Osteoblast (primary cell): ENCODE results near the gene P4HA1. TPM values are rescaled to one million over a fixed set of nuclear protein-coding genes. Genes with fewer than 3 reads are reported as not detected.

Experiments
- DNase-seq: peaks from one replicate; pipeline ENCODE4 v3.0.0; 2011; ENCODE audit warnings: low spot score, mixed read lengths; ENCODE audit not compliant: insufficient read length; ENCODE audit errors: missing footprints
- H2AFZ ChIP-seq: 2 replicates; pipeline ENCODE4 v1.6.0; 2011; ENCODE audit warnings: mild to moderate bottlenecking, low read length
- H3K27ac ChIP-seq: 2 replicates; pipeline ENCODE4 v1.5.1; 2011; ENCODE audit warnings: mild to moderate bottlenecking, low read depth, low read length, moderate library complexity
- H3K27me3 ChIP-seq: 2 replicates; pipeline ENCODE4 v1.6.0; 2012; ENCODE audit warnings: mild to moderate bottlenecking, control low read depth, inconsistent platforms, low read length, moderate library complexity; ENCODE audit not compliant: insufficient read depth
- H3K36me3 ChIP-seq: 2 replicates; pipeline ENCODE4 v1.5.1; 2011; ENCODE audit warnings: mild to moderate bottlenecking, low read length, control low read depth, moderate library complexity; ENCODE audit not compliant: insufficient read depth
- H3K4me1 ChIP-seq: 2 replicates; pipeline ENCODE4 v1.5.1; 2011; ENCODE audit warnings: mild to moderate bottlenecking, low read length, control low read depth, moderate library complexity; ENCODE audit not compliant: insufficient read depth
- H3K4me2 ChIP-seq: 2 replicates; pipeline ENCODE4 v1.6.0; 2011; ENCODE audit warnings: mild to moderate bottlenecking, low read length; ENCODE audit not compliant: insufficient read depth
- H3K4me3 ChIP-seq: fragments of 200-600 bp; sonication (generic); 3 replicates; pipeline ENCODE4 v1.5.1; 2012; ENCODE audit warnings: mild to moderate bottlenecking, low read length, inconsistent platforms; ENCODE audit not compliant: insufficient read depth
- H3K79me2 ChIP-seq: 2 replicates; pipeline ENCODE4 v1.6.0; 2012; ENCODE audit warnings: mild to moderate bottlenecking, low read length, control low read depth, inconsistent platforms; ENCODE audit not compliant: insufficient read depth
- H3K9me3 ChIP-seq: 2 replicates; pipeline ENCODE4 v1.5.1; 2011; ENCODE audit warnings: low read depth, low read length, control low read depth
- H4K20me1 ChIP-seq: 2 replicates; pipeline ENCODE4 v1.6.0; 2012; ENCODE audit warnings: mild to moderate bottlenecking, low read length, control low read depth; ENCODE audit not compliant: insufficient read depth
- small RNA-seq: library from RNA; depleted of rRNA; stranded (forward); fragments of <200 nt; gene quantifications from one replicate; pipeline ENCODE3, GENCODE V24; 2012
- total RNA-seq: library from RNA; depleted of rRNA; stranded (reverse); fragments of >200 nt; gene quantifications from 2 replicates; pipeline ENCODE4 v1.2.3, GENCODE V29; 2012
- TF ChIP-seq, protein P1 (sequence below): IDR thresholded peaks from 2 replicates; pipeline ENCODE4 v1.5.1; 2011; ENCODE audit warnings: mild to moderate bottlenecking, low read depth, low read length, moderate library complexity; ENCODE audit errors: extremely low read depth

Gene P4HA1
- total RNA-seq, 1 donor, result 220 TPM

DNA sequence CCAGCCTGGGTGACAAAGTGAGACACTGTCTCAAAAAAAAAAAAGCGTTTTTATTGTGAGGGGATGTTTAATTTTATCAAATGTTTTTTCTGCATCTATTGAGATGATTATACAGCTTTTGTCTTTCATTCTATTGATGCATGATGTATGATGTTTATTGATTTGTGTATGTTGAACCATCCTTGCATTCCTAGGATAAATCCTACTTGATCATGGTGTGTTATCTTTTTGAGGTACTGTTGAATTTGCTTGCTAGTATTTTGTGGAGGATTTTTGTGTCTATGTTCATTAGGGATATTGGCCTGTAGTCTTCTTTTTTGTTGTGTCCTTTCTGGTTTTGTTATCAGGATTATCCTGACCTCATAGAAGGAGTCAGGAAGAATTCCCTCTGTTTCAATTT is 119.8 kb downstream of the P4HA1 start:
- Histone ChIP-seq H3K27me3 (no peaks in the 10 kb centered on the region), H3K4me3 (no peak overlapping the region), H2AFZ (no peak overlapping the region), H3K36me3 (no peaks in the 10 kb centered on the region), H3K4me2 (no peak overlapping the region), H3K9me3 (peaks cover 4% of the 10 kb centered on the region), H4K20me1 (no peaks in the 10 kb centered on the region), H3K4me1 (no peaks in the 10 kb centered on the region), H3K27ac (no peak overlapping the region), H3K79me2 (no peaks in the 10 kb centered on the region)
- TF ChIP-seq, protein P1, sequence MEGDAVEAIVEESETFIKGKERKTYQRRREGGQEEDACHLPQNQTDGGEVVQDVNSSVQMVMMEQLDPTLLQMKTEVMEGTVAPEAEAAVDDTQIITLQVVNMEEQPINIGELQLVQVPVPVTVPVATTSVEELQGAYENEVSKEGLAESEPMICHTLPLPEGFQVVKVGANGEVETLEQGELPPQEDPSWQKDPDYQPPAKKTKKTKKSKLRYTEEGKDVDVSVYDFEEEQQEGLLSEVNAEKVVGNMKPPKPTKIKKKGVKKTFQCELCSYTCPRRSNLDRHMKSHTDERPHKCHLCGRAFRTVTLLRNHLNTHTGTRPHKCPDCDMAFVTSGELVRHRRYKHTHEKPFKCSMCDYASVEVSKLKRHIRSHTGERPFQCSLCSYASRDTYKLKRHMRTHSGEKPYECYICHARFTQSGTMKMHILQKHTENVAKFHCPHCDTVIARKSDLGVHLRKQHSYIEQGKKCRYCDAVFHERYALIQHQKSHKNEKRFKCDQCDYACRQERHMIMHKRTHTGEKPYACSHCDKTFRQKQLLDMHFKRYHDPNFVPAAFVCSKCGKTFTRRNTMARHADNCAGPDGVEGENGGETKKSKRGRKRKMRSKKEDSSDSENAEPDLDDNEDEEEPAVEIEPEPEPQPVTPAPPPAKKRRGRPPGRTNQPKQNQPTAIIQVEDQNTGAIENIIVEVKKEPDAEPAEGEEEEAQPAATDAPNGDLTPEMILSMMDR, result no peak
- no peak for DNase-seq

Small RNA genes within 50 kb of the gene (small RNA-seq; reads per million reads assigned to genes)
- gene RF00019 (not detected), gene SNORA11F (788 reads per million, percentile 99 among the genes with 10 or more reads in this experiment)

Other genes starting within 250 kb of the P4HA1 start
- under 0.01 TPM in 2 replicates for gene OIT3, start 203.1 kb downstream of the P4HA1 start, total RNA-seq
- gene PLA2G12B, start 142.1 kb downstream of the P4HA1 start, total RNA-seq, result not detected in 2 replicates
- gene NUDT13, start 13.6 kb upstream of the P4HA1 start, total RNA-seq, result 1.8 and 2.1 TPM in 2 replicates
- gene ECD, start 71.1 kb upstream of the P4HA1 start, total RNA-seq, result 35.4 and 35.5 TPM in 2 replicates
- gene FAM149B1, start 71.3 kb upstream of the P4HA1 start, total RNA-seq, result 30.1 and 33.7 TPM in 2 replicates
- gene DNAJC9, start 150.4 kb upstream of the P4HA1 start, total RNA-seq, result 14.7 and 18.8 TPM in 2 replicates
- 78.7 and 80.7 TPM in 2 replicates for gene MRPS16, start 155.8 kb upstream of the P4HA1 start, total RNA-seq